Spleen (tissue), 11 donors: ENCODE measurements around the gene BCL10. TPM values are rescaled to one million over a fixed set of nuclear protein-coding genes. Genes with fewer than 3 reads are reported as not detected.

Source experiments
- DNase-seq: peaks from one replicate; pipeline ENCODE4 v3.0.0-alpha.2; 2020
- H3K27ac ChIP-seq, 8 donors: fragments of 200-600 bp; sonication (generic) in 7 of 8; 1 replicate in 4 of 8; 2 replicates in 4 of 8; pipeline versions ENCODE4 v1.5.0 to v1.8.0; 2016 to 2021; ENCODE audit warnings: inconsistent platforms in 4 of 8, mild to moderate bottlenecking in 4 of 8, moderate library complexity in 1 of 8
- H3K27me3 ChIP-seq, 7 donors: fragments of 200-600 bp; sonication (generic) in 6 of 7; replicated peaks in 1 of 7; 1 replicate in 4 of 7; 2 replicates in 3 of 7; pipeline versions ENCODE4 v1.5.0 to v1.8.0; 2016 to 2021; ENCODE audit warnings: inconsistent platforms in 3 of 7, mild to moderate bottlenecking in 1 of 7
- H3K36me3 ChIP-seq, 6 donors: fragments of 200-600 bp; sonication (generic) in 5 of 6; 1 replicate in 4 of 6; 2 replicates in 2 of 6; pipeline versions ENCODE4 v1.5.0 to v1.8.0; 2016 to 2021; ENCODE audit warnings: inconsistent platforms in 2 of 6
- H3K4me1 ChIP-seq, 6 donors: fragments of 200-600 bp; sonication (generic) in 5 of 6; 1 replicate in 3 of 6; 2 replicates in 3 of 6; pipeline versions ENCODE4 v1.5.0 to v1.8.0; 2016 to 2021; ENCODE audit warnings: inconsistent platforms in 3 of 6
- H3K4me3 ChIP-seq, 8 donors: fragments of 200-600 bp; sonication (generic) in 7 of 8; 1 replicate in 4 of 8; 2 replicates in 4 of 8; pipeline versions ENCODE4 v1.5.0 to v1.8.0; 2016 to 2021; ENCODE audit warnings: inconsistent platforms in 4 of 8, mild to moderate bottlenecking in 4 of 8, moderate library complexity in 2 of 8
- H3K9me3 ChIP-seq, 8 donors: fragments of 200-600 bp; sonication (generic) in 7 of 8; 1 replicate in 4 of 8; 2 replicates in 4 of 8; pipeline versions ENCODE4 v1.5.0 to v1.8.0; 2016 to 2021; ENCODE audit warnings: inconsistent platforms in 4 of 8
- POLR2A ChIP-seq, 3 donors: fragments of 450-650 bp; IDR thresholded peaks; one replicate each; pipeline ENCODE4 v1.5.1; 2017; ENCODE audit warnings: antibody characterized with exemption in 3 of 3, mild to moderate bottlenecking in 1 of 3
- POLR2AphosphoS5 ChIP-seq, 3 donors: sonication (generic); formaldehyde crosslinking; IDR thresholded peaks; one replicate each; pipeline ENCODE4 v1.5.1; 2017; ENCODE audit warnings: antibody characterized with exemption in 3 of 3
- WGBS, 5 donors: extraction: QIAGEN DNeasy Blood & Tissue Kit in 3 of 5; methylation state at CpG; one replicate each; pipeline versions ENCODE4 v1.1.5 to v1.1.7; 2013 to 2018; 5-methylcytosine and 5-hydroxymethylcytosine counted together
- intact Hi-C: fragments of 100-400 bp; cut with DNase I; formaldehyde crosslinking; loops from one replicate; pipeline ENCODE4 v1.15.0; 2023; ENCODE audit warnings: low total_unique reads
- polyA plus RNA-seq, 3 donors: library from polyadenylated mRNA; stranded (reverse); fragments of 200-250 nt; gene quantifications; one replicate each; pipeline ENCODE4 v1.2.1, GENCODE V29; 2013
- total RNA-seq, 7 donors: library from RNA; depleted of rRNA in 3 of 7; stranded (reverse); fragments of >200 nt in 3 of 7; fragmentation: NEBNext Ultra II Directional in 4 of 7; extraction: Animal tissue kit (Norgen Biotek cat#: 25700) in 4 of 7; gene quantifications; one replicate each; pipeline versions ENCODE4 v1.1.0 to v1.2.1, GENCODE V29; 2016 to 2021
- TF ChIP-seq, protein P1 (sequence below), 11 experiments: fragments of 200-600 bp in 7 of 11; fragments of 450-650 bp in 4 of 11; sonication (generic) in 4 of 11; IDR thresholded peaks in 8 of 11; conservative IDR thresholded peaks in 3 of 11; 1 replicate in 7 of 11; 2 replicates in 4 of 11; pipeline versions ENCODE4 v1.4.0 to v1.8.0; 2016 to 2021; ENCODE audit warnings: antibody characterized with exemption in 11 of 11, inconsistent platforms in 4 of 11, mild to moderate bottlenecking in 1 of 11
- donor health status: healthy with polysubstance abuse.
- donor health status: DM: no; HTN: no; CAD: no; lungs with moderate emphysema.
- donor health status: DM: no; HTN: no; CAD: no.
- donor health status: Bipolar disorder and iron deficiency.
- donor health status: healthy.
- donor health status: DM: no; HTN: no; CAD: no.
- donor health status: DM: yes; HTN: yes; CAD: no.

The BCL10 gene
- total and polyA plus RNA-seq, 10 donors, result 10.5 to 45.1 (median 33.7) TPM

DNA sequence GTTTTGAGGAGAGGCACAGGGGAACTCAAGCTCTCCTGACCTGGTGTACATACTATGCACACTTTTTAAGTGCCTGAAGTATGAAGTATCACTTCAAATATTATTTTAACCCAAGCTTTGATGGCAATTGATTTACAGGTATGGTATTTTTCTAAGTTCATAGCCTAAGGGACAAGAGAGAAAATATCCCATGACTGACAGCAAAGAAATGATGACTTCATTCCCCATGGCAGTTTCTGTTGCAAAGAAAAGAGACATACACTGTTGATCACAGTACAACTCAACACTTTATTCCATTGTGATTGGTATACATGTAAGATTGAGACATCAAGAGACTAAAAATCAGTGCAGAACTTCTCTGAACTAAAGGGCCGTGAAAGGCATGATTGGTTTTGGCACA lies 41.8 kb upstream of the BCL10 start:
- Histone ChIP-seq H3K27me3 (no peaks in the 10 kb centered on the region), H3K36me3 (no peaks in the 10 kb centered on the region), H3K4me3 (no peak overlapping the region), H3K27ac (no peak overlapping the region), H3K9me3 (no peaks in the 10 kb centered on the region), H3K4me1 (peaks cover 0 to 44% (median 10%) of the 10 kb centered on the region in 6 donors)
- 90 to 98% (median 91%) methylated on average over 1 of the region's 1 CpG for WGBS, 5 donors
- no peak for DNase-seq
- intact Hi-C loops, result loop anchor here (10.0 kb wide), 1 partner anchor 697 kb away; no protein-coding TSS in a partner anchor
- TF ChIP-seq POLR2A (IDR thresholded peaks at IDR 0.05) (no peak), POLR2AphosphoS5 (IDR thresholded peaks at IDR 0.05) (no peak)
- TF ChIP-seq, protein P1, sequence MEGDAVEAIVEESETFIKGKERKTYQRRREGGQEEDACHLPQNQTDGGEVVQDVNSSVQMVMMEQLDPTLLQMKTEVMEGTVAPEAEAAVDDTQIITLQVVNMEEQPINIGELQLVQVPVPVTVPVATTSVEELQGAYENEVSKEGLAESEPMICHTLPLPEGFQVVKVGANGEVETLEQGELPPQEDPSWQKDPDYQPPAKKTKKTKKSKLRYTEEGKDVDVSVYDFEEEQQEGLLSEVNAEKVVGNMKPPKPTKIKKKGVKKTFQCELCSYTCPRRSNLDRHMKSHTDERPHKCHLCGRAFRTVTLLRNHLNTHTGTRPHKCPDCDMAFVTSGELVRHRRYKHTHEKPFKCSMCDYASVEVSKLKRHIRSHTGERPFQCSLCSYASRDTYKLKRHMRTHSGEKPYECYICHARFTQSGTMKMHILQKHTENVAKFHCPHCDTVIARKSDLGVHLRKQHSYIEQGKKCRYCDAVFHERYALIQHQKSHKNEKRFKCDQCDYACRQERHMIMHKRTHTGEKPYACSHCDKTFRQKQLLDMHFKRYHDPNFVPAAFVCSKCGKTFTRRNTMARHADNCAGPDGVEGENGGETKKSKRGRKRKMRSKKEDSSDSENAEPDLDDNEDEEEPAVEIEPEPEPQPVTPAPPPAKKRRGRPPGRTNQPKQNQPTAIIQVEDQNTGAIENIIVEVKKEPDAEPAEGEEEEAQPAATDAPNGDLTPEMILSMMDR (IDR thresholded peaks at IDR 0.05 in 8 of 11, conservative IDR thresholded peaks at IDR 0.05 in 3 of 11), result no peak

DNA sequence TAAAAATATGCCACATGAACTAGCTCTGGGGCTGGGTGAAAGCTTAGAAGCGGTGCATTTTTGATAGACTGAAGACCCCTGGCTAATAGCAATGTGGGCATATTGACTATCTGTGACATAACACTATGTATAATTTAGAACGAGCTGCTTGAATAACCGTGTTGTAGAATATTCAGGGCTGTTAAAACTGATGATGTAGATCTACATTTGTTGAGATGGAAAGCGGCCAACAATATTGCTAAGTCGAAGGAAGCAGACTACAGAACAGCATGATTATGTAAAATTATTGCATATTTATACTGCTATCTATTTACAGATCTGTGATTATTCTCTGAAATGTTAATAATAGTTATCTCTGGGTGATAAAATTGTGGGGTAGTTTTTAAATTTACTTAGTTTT lies 41.1 kb upstream of the BCL10 start:
- no peaks in the 10 kb centered on the region for H3K27me3 ChIP-seq
- H3K36me3 ChIP-seq, result no peaks in the 10 kb centered on the region
- H3K4me1 ChIP-seq, result peaks cover 0 to 44% (median 10%) of the 10 kb centered on the region in 6 donors
- H3K27ac ChIP-seq, result no peak overlapping the region
- intact Hi-C loops, result loop anchor here (10.0 kb wide), 1 partner anchor 697 kb away; no protein-coding TSS in a partner anchor
- H3K4me3 ChIP-seq, result no peak overlapping the region
- H3K9me3 ChIP-seq, result no peaks in the 10 kb centered on the region
- no peak for DNase-seq
- 83 to 89% (median 84%) methylated on average over 5 of the region's 5 CpGs for WGBS, 5 donors
- TF ChIP-seq, protein P1 (IDR thresholded peaks at IDR 0.05 in 8 of 11, conservative IDR thresholded peaks at IDR 0.05 in 3 of 11), result no peak
- no peak for TF ChIP-seq POLR2A (IDR thresholded peaks at IDR 0.05)
- no peak for TF ChIP-seq POLR2AphosphoS5 (IDR thresholded peaks at IDR 0.05)

DNA sequence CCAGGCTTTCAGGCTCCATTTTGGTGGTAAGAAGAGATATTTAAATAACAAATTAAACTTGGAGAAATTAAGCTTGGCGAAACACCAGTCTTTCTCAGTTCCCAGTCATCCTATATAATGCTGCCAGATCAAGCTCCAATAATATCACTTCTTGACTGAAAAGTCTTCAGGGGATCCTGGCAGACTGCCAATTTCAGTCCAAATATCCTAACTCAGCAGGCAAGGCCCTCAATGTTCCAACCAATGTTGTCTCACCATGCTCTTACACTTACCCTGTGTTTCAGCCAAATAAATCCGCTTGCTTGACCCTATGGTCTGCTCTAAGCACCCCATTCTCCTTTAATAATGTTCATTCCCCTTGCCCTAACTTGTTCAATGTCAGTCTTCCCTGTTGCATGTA lies 39.9 kb upstream of the BCL10 start:
- no peaks in the 10 kb centered on the region for H3K9me3 ChIP-seq
- no peak overlapping the region for H3K27ac ChIP-seq
- H3K36me3 ChIP-seq, result no peaks in the 10 kb centered on the region
- intact Hi-C loops, result loop anchor here (10.0 kb wide), 1 partner anchor 698 kb away; no protein-coding TSS in a partner anchor
- no peak for TF ChIP-seq POLR2A (IDR thresholded peaks at IDR 0.05)
- TF ChIP-seq, protein P1 (IDR thresholded peaks at IDR 0.05 in 8 of 11, conservative IDR thresholded peaks at IDR 0.05 in 3 of 11), result no peak
- no peak for TF ChIP-seq POLR2AphosphoS5 (IDR thresholded peaks at IDR 0.05)
- no peak for DNase-seq
- WGBS, 5 donors, result 89 to 97% (median 90%) methylated on average over 2 of the region's 2 CpGs
- no peak overlapping the region for H3K4me3 ChIP-seq
- no peaks in the 10 kb centered on the region for H3K27me3 ChIP-seq
- peaks cover 0 to 44% (median 10%) of the 10 kb centered on the region in 6 donors for H3K4me1 ChIP-seq

DNA sequence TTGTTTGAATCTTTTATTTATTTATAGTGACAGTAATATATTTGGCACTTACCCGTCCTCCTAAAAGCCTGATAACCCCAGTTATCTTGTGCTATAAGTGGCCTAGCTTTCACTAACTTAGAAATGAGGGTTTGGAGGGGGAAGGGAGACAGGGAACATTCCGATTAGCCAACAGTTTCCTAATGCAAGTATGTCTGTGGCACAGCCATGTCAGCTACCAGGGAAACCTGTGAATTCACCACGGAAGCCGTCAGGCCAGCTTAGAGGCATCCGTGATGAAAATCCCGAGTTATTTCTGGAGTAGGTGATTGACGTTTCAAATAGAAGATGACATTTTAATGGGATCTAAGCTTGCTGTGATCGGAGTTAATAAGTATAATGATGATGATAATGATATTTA lies 39.4 kb upstream of the BCL10 start:
- TF ChIP-seq, protein P1 (IDR thresholded peaks at IDR 0.05 in 8 of 11, conservative IDR thresholded peaks at IDR 0.05 in 3 of 11), result no peak
- TF ChIP-seq POLR2A (IDR thresholded peaks at IDR 0.05) (no peak), POLR2AphosphoS5 (IDR thresholded peaks at IDR 0.05) (no peak)
- Histone ChIP-seq H3K9me3 (no peaks in the 10 kb centered on the region), H3K4me1 (peaks cover 0 to 40% (median 10%) of the 10 kb centered on the region in 6 donors), H3K27me3 (no peaks in the 10 kb centered on the region), H3K36me3 (no peaks in the 10 kb centered on the region), H3K27ac (no peak overlapping the region), H3K4me3 (no peak overlapping the region)
- DNase-seq, result no peak
- intact Hi-C loops, result loop anchor here (10.0 kb wide), 1 partner anchor 699 kb away; no protein-coding TSS in a partner anchor
- 71 to 80% (median 77%) methylated on average over 8 of the region's 8 CpGs for WGBS, 5 donors
